GM19025 (cell line): Measurements from ENCODE around the gene NOTCH1.
A peak's percentile ranks its signal among the peaks of the same experiment; 100 is the strongest.

Source experiments
- ATAC-seq: cut with Tn5 transposase; IDR thresholded peaks from one replicate; pipeline ENCODE4 v1.9.1; 2021; ENCODE audit warnings: mild to moderate bottlenecking, low read depth, moderate library complexity; ENCODE audit not compliant: unreplicated experiment

The NOTCH1 gene

GRCh38 chr9:136493567-136493971 lies 52.3 kb downstream of the NOTCH1 start:
- no peak for ATAC-seq

GRCh38 chr9:136492978-136493522 lies 52.8 kb downstream of the NOTCH1 start:
- no peak for ATAC-seq

- ATAC-seq, result no peak
Observed at GRCh38 chr9:136489731-136490130, 56.1 kb downstream of the NOTCH1 start.

GRCh38 chr9:136488247-136489214 lies 57.3 kb downstream of the NOTCH1 start:
- no peak for ATAC-seq

GRCh38 chr9:136487672-136488071 lies 58.2 kb downstream of the NOTCH1 start:
- ATAC-seq, result no peak

GRCh38 chr9:136486823-136487620 lies 58.8 kb downstream of the NOTCH1 start:
- ATAC-seq, result no peak

- ATAC-seq, result no peak
Observed at GRCh38 chr9:136486131-136486530, 59.7 kb downstream of the NOTCH1 start.

GRCh38 chr9:136485049-136486045 lies 60.5 kb downstream of the NOTCH1 start:
- no peak for ATAC-seq

- no peak for ATAC-seq
Observed at GRCh38 chr9:136484153-136485048, 61.4 kb downstream of the NOTCH1 start.

- peak; percentile 61 for ATAC-seq
Observed at GRCh38 chr9:136483589-136484152, 62.2 kb downstream of the NOTCH1 start.

GRCh38 chr9:136482793-136483588 lies 62.9 kb downstream of the NOTCH1 start, which contains the start of gene SEC16A:
Gene SEC16A (minus strand): TSS chr9:136483040. CDS start chr9:136477615, 5,425 bp downstream.
- ATAC-seq, result peak; percentile 49

- no peak for ATAC-seq
Observed at GRCh38 chr9:136482046-136482792, 63.6 kb downstream of the NOTCH1 start.

GRCh38 chr9:136481558-136481957 lies 64.3 kb downstream of the NOTCH1 start:
- no peak for ATAC-seq

- ATAC-seq, result no peak
Observed at GRCh38 chr9:136476369-136477150, 69.3 kb downstream of the NOTCH1 start.

- no peak for ATAC-seq
Observed at GRCh38 chr9:136474974-136475865, 70.6 kb downstream of the NOTCH1 start.
